HG02610 (cell line): Measurements from ENCODE around the gene LBR.

Source experiments
- ATAC-seq: cut with Tn5 transposase; IDR thresholded peaks from one replicate; pipeline ENCODE4 v1.9.1; 2021; ENCODE audit warnings: mild to moderate bottlenecking, moderate library complexity; ENCODE audit not compliant: unreplicated experiment

LBR gene

GRCh38 chr1:225464851-225465792, 37.3 kb upstream of the LBR start:
- ATAC-seq = no peak

GRCh38 chr1:225462714-225463574, 35.1 kb upstream of the LBR start:
- no peak for ATAC-seq

GRCh38 chr1:225462429-225462713, 34.5 kb upstream of the LBR start:
- ATAC-seq = no peak

- no peak for ATAC-seq
Observed at GRCh38 chr1:225461533-225462428, 33.9 kb upstream of the LBR start.

GRCh38 chr1:225460737-225461532, 33.1 kb upstream of the LBR start:
- ATAC-seq = no peak

- ATAC-seq = no peak
Observed at GRCh38 chr1:225460021-225460736, 32.3 kb upstream of the LBR start.

- no peak for ATAC-seq
Observed at GRCh38 chr1:225458222-225458631, 30.4 kb upstream of the LBR start.

- peak; percentile 79 for ATAC-seq
Observed at GRCh38 chr1:225454733-225455132, 26.9 kb upstream of the LBR start.

GRCh38 chr1:225453797-225454648, 26.2 kb upstream of the LBR start:
- ATAC-seq = peak; percentile 38

GRCh38 chr1:225451840-225452515, 24.1 kb upstream of the LBR start:
- no peak for ATAC-seq

- ATAC-seq = no peak
Observed at GRCh38 chr1:225451340-225451739, 23.5 kb upstream of the LBR start.

- ATAC-seq = no peak
Observed at GRCh38 chr1:225450491-225451191, 22.8 kb upstream of the LBR start.

- no peak for ATAC-seq
Observed at GRCh38 chr1:225449774-225450173, 21.9 kb upstream of the LBR start.

- ATAC-seq = no peak
Observed at GRCh38 chr1:225449261-225449660, 21.4 kb upstream of the LBR start.

- ATAC-seq = no peak
Observed at GRCh38 chr1:225448146-225448805, 20.4 kb upstream of the LBR start.

- no peak for ATAC-seq
Observed at GRCh38 chr1:225447650-225448089, 19.8 kb upstream of the LBR start.
